OCI-LY7 (cell line): Measurements from ENCODE around the gene NRAP. TPM values are rescaled to one million over a fixed set of nuclear protein-coding genes. Genes with fewer than 3 reads are reported as not detected.

Experiments
- BruUV-seq: library from RNA; stranded (reverse); fragments of 400-500 nt; replicated peaks from 2 replicates; lab custom pipeline; 2021; lab: Mats Ljungman, UMichigan
- CTCF ChIA-PET: fragments of 300-600 bp; sonication (Branson Sonifier 250); formaldehyde crosslinking; loops from one replicate; lab custom pipeline; 2022; ENCODE audit warnings: antibody characterized with exemption; ENCODE audit not compliant: unreplicated experiment; lab: Charles Lee
- POLR2A ChIA-PET: fragments of 300-600 bp; sonication (Branson Sonifier 250); formaldehyde crosslinking; loops from one replicate; lab custom pipeline; 2022; ENCODE audit warnings: antibody characterized with exemption; lab: Charles Lee
- DNase-seq: peaks from one replicate; pipeline ENCODE4 v3.0.0-alpha.2; 2015; ENCODE audit warnings: low spot score
- H2AFZ ChIP-seq: fragments of 200-600 bp; sonication (generic), shearing (Covaris generic); 2 replicates; pipeline ENCODE4 v1.6.1; 2014; ENCODE audit warnings: mild to moderate bottlenecking, antibody characterized with exemption, low read length, moderate library complexity
- H3K27ac ChIP-seq: fragments of 200-600 bp; sonication (generic); 2 replicates; pipeline ENCODE4 v1.5.1; 2014; ENCODE audit warnings: mixed run types, low read depth, mild to moderate bottlenecking, moderate library complexity, low read length, inconsistent platforms; ENCODE audit not compliant: poor library complexity, severe bottlenecking
- H3K36me3 ChIP-seq: fragments of 200-600 bp; sonication (generic); 2 replicates; pipeline ENCODE4 v1.6.1; 2014; ENCODE audit warnings: mild to moderate bottlenecking, antibody characterized with exemption, low read length, moderate library complexity, mixed read lengths; ENCODE audit not compliant: insufficient read depth
- H3K4me1 ChIP-seq: fragments of 200-600 bp; sonication (generic); 2 replicates; pipeline ENCODE4 v1.5.1; 2014; ENCODE audit warnings: mild to moderate bottlenecking, low read length; ENCODE audit not compliant: insufficient read depth, poor library complexity, severe bottlenecking
- H3K4me2 ChIP-seq: fragments of 200-600 bp; sonication (generic); 2 replicates; pipeline ENCODE4 v1.6.1; 2014; ENCODE audit warnings: mild to moderate bottlenecking, low read length
- H3K4me3 ChIP-seq: fragments of 200-600 bp; sonication (generic); 2 replicates; pipeline ENCODE4 v1.5.1; 2014; ENCODE audit warnings: mild to moderate bottlenecking, low read depth, low read length; ENCODE audit not compliant: poor library complexity, severe bottlenecking
- H3K79me2 ChIP-seq: fragments of 200-600 bp; sonication (generic); 2 replicates; pipeline ENCODE4 v1.6.1; 2016; ENCODE audit warnings: low read depth, mild to moderate bottlenecking, low read length, moderate library complexity, mixed read lengths; ENCODE audit not compliant: insufficient read depth
- H3K9me2 ChIP-seq: fragments of 200-600 bp; sonication (generic); 2 replicates; pipeline ENCODE4 v1.6.1; 2016; ENCODE audit warnings: mild to moderate bottlenecking, low read length, mixed read lengths; ENCODE audit not compliant: insufficient read depth
- H3K9me3 ChIP-seq: fragments of 200-600 bp; sonication (generic); 2 replicates; pipeline ENCODE4 v1.6.1; 2014; ENCODE audit warnings: mild to moderate bottlenecking, mixed run types, low read length, mixed read lengths
- H4K20me1 ChIP-seq: fragments of 200-600 bp; sonication (generic); 2 replicates; pipeline ENCODE4 v1.6.1; 2014; ENCODE audit warnings: mild to moderate bottlenecking, antibody characterized with exemption, low read length, moderate library complexity, mixed read lengths; ENCODE audit not compliant: insufficient read depth
- EZH2phosphoT487 ChIP-seq: fragments of 200-600 bp; sonication (generic); IDR thresholded peaks from 2 replicates; pipeline ENCODE4 v1.6.1; 2018; ENCODE audit warnings: low read depth, borderline replicate concordance, mild to moderate bottlenecking, mixed run types, antibody characterized with exemption, low read length, moderate library complexity, mixed read lengths
- intact Hi-C: fragments of 100-400 bp; cut with micrococcal nuclease; formaldehyde crosslinking; loops from one replicate; pipeline ENCODE4 v1.10.0; 2022; ENCODE audit not compliant: unreplicated experiment
- total RNA-seq, 2 experiments: library from RNA; depleted of rRNA in 1 of 2; stranded (reverse); fragments of >200 nt in 1 of 2; shearing (Covaris generic) in 1 of 2; gene quantifications; 2 replicates each; pipeline ENCODE4 v1.2.3, GENCODE V29; 2014 to 2022
- TF ChIP-seq, protein P1 (sequence below): fragments of 200-600 bp; sonication (generic); conservative IDR thresholded peaks from 2 replicates; pipeline ENCODE4 v1.5.1; 2014; ENCODE audit warnings: mild to moderate bottlenecking, antibody characterized with exemption, low read length, moderate library complexity, mixed read lengths

The NRAP gene
- total RNA-seq, 2 experiments from 2014 or later: not detected

DNA sequence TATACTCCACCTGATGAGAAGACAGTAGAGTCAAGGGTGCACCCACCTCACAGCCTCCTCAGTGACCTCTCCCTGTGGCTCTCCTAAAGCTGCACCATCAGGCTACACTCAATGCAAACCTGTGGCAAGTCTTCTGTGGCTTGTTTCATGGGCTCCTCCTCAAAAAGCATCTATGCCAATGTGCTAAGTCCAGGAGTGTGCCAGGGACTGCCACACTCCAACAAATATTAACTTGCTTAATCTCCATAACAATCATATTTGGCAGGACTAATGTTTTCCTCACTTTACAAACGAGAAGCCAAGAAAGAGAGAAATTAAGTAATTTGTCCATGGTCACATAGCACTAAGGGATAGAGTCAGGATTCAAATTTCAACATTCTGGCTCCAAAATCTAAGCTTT, 11.9 kb downstream of the NRAP start:
- CTCF ChIA-PET: no interaction called here

GRCh38 chr10:113651021-113651420, 12.8 kb downstream of the NRAP start:
- Histone ChIP-seq H3K9me3 (no peaks in the 10 kb centered on the region), H3K9me2 (no peaks in the 10 kb centered on the region), H3K27ac (no peak overlapping the region), H3K36me3 (no peaks in the 10 kb centered on the region), H3K4me3 (no peak overlapping the region), H3K4me1 (no peaks in the 10 kb centered on the region), H4K20me1 (no peaks in the 10 kb centered on the region), H3K4me2 (no peak overlapping the region), H2AFZ (no peak overlapping the region), H3K79me2 (no peaks in the 10 kb centered on the region)
- BruUV-seq: no TSS peak
- ChIA-PET POLR2A (interaction anchor here (0.6 kb wide), 1 partner anchor 1818 kb away, joined by 5 read pairs; no protein-coding TSS in a partner anchor), CTCF (no interaction called here)
- DNase-seq: no peak
- TF ChIP-seq, protein P1, sequence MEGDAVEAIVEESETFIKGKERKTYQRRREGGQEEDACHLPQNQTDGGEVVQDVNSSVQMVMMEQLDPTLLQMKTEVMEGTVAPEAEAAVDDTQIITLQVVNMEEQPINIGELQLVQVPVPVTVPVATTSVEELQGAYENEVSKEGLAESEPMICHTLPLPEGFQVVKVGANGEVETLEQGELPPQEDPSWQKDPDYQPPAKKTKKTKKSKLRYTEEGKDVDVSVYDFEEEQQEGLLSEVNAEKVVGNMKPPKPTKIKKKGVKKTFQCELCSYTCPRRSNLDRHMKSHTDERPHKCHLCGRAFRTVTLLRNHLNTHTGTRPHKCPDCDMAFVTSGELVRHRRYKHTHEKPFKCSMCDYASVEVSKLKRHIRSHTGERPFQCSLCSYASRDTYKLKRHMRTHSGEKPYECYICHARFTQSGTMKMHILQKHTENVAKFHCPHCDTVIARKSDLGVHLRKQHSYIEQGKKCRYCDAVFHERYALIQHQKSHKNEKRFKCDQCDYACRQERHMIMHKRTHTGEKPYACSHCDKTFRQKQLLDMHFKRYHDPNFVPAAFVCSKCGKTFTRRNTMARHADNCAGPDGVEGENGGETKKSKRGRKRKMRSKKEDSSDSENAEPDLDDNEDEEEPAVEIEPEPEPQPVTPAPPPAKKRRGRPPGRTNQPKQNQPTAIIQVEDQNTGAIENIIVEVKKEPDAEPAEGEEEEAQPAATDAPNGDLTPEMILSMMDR: no peak
- TF ChIP-seq EZH2phosphoT487: no peak
- intact Hi-C loops: no loop called here

More for the DNA sequence above, 11.9 kb downstream of the NRAP start:
- no peak overlapping the region for H2AFZ ChIP-seq
- H4K20me1 ChIP-seq: no peaks in the 10 kb centered on the region
- H3K9me3 ChIP-seq: no peaks in the 10 kb centered on the region
- H3K4me3 ChIP-seq: no peak overlapping the region
- H3K4me2 ChIP-seq: no peak overlapping the region
- TF ChIP-seq EZH2phosphoT487: no peak
- TF ChIP-seq, protein P1: no peak
- H3K9me2 ChIP-seq: no peaks in the 10 kb centered on the region
- DNase-seq: no peak
- POLR2A ChIA-PET: interaction anchor here (0.6 kb wide), 1 partner anchor 1819 kb away, joined by 5 read pairs; no protein-coding TSS in a partner anchor
- BruUV-seq: no TSS peak
- H3K27ac ChIP-seq: no peak overlapping the region
- intact Hi-C loops: no loop called here
- H3K4me1 ChIP-seq: no peaks in the 10 kb centered on the region
- no peaks in the 10 kb centered on the region for H3K79me2 ChIP-seq
- no peaks in the 10 kb centered on the region for H3K36me3 ChIP-seq

GRCh38 chr10:113650172-113650571, 13.7 kb downstream of the NRAP start:
- H3K4me1 ChIP-seq: no peaks in the 10 kb centered on the region

More at GRCh38 chr10:113650172-113650571, 13.7 kb downstream of the NRAP start:
- Histone ChIP-seq H3K4me2 (no peak overlapping the region), H3K9me3 (no peaks in the 10 kb centered on the region), H3K79me2 (no peaks in the 10 kb centered on the region), H3K4me3 (no peak overlapping the region), H3K36me3 (no peaks in the 10 kb centered on the region), H3K9me2 (no peaks in the 10 kb centered on the region), H4K20me1 (no peaks in the 10 kb centered on the region), H3K27ac (no peak overlapping the region), H2AFZ (no peak overlapping the region)
- DNase-seq: no peak
- POLR2A ChIA-PET: interaction anchor here (0.7 kb wide), 1 partner anchor 87 kb away, joined by 3 read pairs; no protein-coding TSS in a partner anchor
- CTCF ChIA-PET: no interaction called here
- no TSS peak for BruUV-seq
- no peak for TF ChIP-seq EZH2phosphoT487
- TF ChIP-seq, protein P1: no peak
- intact Hi-C loops: no loop called here
